ENCODE measurements around the gene DYNLRB1.
"Not testable (repeated sequence)": the region's sequence is repeated elsewhere in the genome, so short reads cannot be mapped to it uniquely, and the experiment has no call there.

Gene DYNLRB1

DNA sequence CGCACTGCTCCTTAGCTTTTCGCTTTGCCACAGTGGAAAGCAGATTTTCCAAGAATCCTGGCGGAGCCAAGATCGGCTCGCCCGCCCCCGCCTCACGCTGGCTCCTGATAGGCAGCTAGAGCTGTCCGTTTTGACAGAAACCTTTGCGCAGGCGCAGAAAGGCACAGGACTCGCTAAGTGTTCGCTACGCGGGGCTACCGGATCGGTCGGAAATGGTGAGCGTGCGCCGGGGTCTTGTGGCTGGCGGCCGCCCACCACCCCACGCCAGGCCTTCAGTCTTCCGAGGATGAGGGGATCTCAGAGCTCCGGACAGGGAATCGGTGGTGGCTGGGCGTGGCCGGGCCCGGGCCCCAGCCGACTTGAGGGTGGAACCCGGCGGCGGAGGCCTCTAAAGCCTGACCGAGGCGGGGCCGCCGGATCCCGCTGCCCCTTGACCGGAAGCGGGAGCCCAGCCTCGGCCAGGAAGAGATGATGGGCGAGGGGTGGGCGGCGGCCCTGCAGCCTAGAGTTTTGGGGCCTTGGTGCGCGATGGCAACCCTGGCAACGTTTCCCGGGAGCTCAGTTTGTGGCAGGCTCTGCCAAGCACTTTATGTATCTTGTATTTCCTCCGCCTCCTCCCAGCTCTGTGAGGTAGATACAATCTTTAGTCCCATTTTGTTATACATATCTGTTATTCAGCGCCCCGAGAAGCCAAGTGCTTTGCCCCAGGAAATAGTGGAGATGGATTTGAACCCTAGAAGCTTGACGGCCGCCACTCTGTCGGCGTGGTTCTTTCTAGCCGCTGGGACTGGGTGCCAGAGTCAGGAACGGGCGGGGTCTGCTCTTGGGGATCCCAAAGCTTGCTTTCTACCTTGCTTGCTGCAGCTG lies at the start of gene DYNLRB1:
TSS of gene DYNLRB1 (plus strand) at position 176 of the 867 bp plus-strand sequence. CDS start at position 213, 37 bp downstream.
- DNase-seq (ENCODE audit: low read depth) = peak; percentile 93

DNA sequence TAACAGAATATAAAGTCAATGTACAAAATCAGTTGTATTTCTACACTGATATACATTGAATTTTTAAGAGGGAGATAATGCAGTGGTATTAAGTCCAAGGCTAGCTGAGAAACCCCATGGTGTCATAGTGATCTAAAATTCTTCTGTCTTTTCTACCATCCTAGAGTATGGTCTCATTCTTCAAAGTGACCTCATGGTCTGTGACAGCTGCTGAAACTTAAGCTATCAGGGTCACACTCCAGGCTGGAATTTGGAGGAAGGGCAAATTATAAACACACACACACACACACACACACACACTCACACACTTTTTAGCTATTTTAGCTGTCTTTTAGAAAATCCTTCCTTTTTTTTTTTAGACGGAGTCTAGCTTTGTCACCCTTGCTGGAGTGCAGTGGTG lies 47.3 kb upstream of the DYNLRB1 start:
- DNase-seq (ENCODE audit: low read depth) = no peak

- peak; percentile 45 for DNase-seq (ENCODE audit: low read depth)
These were observed 43.8 kb upstream of the DYNLRB1 start for GRCh38 chr20:34472246-34472925.

DNA sequence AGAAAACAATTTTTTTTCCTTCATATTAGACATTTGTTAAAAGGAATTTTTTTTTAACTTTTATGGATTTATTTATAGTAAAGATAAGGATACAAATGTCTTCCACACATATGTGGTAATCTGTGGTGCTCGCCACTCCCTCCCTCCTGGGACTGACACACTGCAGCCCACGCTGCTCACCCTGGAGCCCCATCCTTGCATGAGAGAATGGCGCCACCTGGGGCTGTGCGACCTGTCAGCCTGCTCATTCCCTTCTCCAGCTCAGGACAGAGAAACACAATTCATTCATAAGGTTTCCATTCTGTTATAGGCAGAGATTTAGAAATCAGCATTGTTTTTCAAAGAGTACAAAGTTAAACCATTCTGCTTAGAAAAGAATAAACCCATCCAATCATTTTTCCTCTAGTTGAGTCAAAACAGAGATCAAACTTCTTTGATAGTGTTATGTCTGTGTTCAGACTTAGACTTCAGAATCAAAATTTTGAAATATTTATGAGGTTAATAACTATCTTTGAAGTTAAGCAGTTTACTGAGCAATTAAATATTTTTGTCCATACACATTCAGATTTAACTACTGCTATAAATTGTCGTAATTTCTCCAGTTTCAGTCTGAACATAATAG lies 42.8 kb upstream of the DYNLRB1 start:
- peak; percentile 62 for DNase-seq (ENCODE audit: low read depth)

DNA sequence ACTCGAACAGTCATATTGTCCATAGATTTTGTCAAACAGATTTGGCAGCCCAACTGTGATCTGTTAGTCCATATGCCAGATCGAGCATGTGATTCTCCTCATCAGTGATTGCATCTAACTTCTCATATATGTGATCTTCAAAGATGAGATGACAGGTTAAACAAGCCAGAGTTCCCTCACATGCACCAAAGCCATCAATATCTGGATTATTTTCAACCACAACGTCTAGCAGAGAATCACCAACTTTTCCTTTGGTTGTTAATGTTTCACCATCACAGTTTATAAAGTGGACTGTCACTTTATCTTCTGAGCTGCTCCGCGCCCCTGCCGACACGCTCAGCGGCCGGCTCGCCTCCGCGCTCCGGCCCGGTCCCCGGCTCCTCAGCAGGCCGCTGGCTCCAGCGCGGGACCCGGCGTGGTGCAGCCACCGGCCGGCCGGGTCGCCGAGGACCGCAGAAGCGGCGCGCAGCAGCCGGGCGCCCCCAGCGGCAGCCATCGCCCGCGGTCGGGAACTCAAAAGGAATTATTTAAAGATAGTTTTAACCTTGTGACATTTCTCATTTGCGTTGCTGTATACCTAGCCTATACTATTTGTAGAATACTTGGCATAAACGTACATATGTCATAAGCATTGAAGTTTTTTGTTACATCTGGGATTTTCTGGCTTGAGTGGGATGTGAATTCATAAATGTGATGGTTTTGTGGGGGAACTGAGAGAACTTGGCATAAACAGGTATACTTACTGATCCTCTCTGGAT lies 40.1 kb upstream of the DYNLRB1 start:
- DNase-seq (ENCODE audit: low read depth) = no peak

- no peak for DNase-seq (ENCODE audit: low read depth)
These were observed 36.6 kb upstream of the DYNLRB1 start for GRCh38 chr20:34479627-34480026.

GRCh38 chr20:34482154-34482553 lies 34.1 kb upstream of the DYNLRB1 start:
- not testable (repeated sequence) for DNase-seq (ENCODE audit: low read depth)

- DNase-seq (ENCODE audit: low read depth) = not testable (repeated sequence)
These were observed 32.5 kb upstream of the DYNLRB1 start for GRCh38 chr20:34483585-34484220.

DNA sequence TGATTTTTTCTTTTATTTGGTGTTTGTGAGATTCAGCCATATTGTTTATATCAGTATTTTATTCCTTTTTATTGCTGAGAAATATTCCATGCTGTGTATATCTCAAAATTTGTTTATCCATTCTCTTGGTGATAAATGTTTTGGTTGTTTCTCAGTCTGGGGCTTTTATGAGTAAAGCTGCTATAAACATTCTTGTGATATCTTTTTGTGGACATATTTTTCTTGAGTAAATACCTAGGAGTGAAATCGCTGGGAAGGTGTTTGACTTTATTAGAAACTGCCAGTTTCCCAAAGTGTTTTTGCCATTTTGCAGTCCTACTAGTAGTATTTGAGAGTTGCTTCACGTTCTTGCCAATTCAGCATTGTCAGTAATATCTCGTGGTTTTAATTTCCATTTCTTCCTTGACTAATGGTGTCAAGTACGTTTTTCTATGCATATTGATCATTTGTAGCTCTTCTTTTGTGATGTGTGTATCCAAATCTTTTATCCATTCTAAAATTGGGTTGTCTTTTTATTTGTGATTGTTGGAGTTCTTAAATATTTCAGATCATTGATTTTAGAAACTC lies 31.1 kb upstream of the DYNLRB1 start:
- DNase-seq (ENCODE audit: low read depth) = no peak

DNA sequence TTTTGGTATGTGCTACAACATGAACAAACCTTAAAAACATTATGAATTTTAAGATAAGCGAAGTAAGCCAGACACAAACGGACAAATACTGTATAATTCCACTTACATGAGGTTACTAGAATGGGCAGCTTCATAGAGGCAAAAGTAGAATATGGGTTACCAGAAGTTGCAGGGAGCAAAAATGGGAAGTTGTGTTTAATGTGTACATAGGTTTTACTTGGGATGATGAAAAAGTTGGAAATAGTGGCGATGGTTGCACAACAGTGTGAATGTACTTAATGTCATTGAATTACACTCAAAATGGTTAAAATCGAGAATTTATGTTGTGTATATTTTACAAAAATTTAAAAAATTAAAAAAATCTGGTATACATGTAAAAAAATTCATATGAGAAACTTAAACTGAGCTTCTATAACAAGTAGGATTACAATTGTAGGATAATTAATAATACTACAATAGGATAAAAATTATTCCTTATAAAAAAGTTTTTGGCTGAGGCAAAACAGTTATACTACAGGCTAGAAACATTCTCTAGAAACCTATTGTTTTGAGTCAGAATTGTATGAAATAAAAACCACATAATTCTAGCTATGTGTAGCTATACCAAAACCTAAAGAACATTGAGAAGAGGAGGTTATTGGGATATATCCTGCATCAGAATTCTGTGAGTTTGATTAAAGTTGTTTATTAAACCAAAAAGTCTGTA lies 24.8 kb upstream of the DYNLRB1 start:
- no peak for DNase-seq (ENCODE audit: low read depth)

GRCh38 chr20:34491932-34492509 lies 24.2 kb upstream of the DYNLRB1 start:
- no peak for DNase-seq (ENCODE audit: low read depth)

GRCh38 chr20:34493646-34494045 lies 22.6 kb upstream of the DYNLRB1 start:
- DNase-seq (ENCODE audit: low read depth) = peak; percentile 45

DNA sequence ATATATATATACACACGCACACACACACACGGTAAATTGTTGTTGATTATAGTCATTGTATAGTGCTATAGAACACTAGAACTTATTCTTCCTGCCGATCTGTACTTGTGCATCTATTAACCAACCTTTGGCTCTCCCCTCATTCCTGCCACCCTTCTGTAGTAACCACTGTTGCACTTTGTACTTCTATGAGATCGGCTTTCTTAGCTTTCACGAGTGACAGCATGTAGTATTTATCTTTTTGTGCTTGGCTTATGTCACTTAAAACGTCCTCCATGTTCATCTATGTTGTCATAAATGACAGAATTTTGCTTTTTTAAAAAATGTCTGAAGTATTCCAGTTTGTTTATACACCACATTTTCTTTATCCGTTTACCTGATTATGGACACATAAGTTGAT lies 20.9 kb upstream of the DYNLRB1 start:
- no peak for DNase-seq (ENCODE audit: low read depth)

DNA sequence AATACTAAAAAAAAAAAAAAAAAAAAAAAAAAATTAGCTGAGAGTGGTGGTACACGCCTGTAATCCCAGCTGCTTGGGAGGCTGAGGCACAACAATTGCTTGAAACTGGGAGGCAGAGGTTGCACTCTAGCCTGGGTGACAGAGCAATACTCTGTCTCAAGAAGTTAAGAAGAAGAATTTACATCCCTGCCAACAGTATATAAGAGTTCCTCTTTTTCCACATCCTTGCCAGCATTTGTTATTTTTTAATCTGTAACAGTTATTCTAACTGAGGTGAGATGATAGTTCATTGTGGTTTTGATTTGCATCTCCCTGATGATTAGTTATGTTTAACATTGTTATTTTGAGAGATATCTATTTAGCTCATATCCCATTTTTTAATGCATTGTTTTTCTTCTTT lies 20.3 kb upstream of the DYNLRB1 start:
- DNase-seq (ENCODE audit: low read depth) = no peak

- not testable (repeated sequence) for DNase-seq (ENCODE audit: low read depth)
These were observed 18.6 kb upstream of the DYNLRB1 start for GRCh38 chr20:34497596-34497995.

DNA sequence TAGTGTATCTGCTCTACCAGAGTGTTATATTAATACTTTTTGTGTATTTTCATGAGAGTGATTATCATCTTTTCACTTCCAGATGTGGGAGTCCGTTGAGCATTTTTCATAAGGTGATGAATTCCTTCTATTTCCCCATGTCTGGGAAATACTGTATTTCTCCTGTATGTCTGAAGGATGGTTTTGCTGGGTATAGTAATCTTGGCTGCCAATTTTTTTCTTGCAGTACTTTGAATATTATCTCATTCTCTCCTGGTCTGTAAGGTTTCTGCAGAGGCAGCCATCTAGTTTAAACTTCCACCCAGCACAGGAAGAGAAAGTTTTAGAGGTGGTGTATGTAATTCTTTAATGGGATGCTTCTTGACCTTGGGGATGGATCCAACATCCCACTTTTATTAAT lies 15.4 kb upstream of the DYNLRB1 start:
- DNase-seq (ENCODE audit: low read depth) = no peak

DNA sequence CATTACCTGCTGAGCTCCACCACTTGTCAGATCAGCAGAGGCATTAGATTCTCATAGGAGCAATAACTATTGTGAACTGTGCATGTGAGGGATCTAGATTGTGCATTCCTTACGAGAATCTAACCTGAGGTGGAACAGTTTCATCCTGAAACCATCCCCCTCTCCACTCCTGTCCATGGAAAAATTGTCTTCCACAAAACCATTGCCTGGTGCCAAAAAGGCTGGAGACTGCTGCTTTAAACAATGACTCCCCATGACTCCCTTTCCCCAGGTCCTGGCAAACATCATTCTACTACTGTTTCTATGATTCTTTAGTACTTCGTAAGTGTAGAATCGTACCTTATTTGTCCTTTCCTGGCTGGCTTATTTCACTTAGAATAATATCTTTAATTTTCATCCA lies 9.7 kb upstream of the DYNLRB1 start:
- no peak for DNase-seq (ENCODE audit: low read depth)

DNA sequence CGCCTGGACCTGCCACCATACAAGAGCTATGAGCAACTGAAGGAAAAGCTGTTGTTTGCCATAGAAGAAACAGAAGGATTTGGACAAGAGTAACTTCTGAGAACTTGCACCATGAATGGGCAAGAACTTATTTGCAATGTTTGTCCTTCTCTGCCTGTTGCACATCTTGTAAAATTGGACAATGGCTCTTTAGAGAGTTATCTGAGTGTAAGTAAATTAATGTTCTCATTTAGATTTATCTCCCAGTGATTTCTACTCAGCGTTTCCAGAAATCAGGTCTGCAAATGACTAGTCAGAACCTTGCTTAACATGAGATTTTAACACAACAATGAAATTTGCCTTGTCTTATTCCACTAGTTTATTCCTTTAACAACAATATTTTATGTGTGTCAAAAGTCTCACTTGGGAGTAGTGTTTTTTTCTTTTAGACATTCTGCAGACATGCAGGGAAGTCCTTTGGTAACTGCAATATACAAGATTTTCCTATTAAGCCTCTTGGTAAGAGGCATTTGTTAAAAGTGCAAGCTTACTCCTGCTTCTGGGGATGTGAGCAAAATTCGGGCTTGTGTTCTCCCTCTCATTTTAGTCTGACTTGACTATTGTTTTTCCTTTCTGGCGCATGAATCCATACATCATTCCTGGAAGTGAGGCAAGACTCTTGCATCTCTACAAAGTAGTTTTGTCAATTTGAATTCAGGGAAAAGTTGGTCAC lies 8.4 kb upstream of the DYNLRB1 start:
- DNase-seq (ENCODE audit: low read depth) = no peak

DNA sequence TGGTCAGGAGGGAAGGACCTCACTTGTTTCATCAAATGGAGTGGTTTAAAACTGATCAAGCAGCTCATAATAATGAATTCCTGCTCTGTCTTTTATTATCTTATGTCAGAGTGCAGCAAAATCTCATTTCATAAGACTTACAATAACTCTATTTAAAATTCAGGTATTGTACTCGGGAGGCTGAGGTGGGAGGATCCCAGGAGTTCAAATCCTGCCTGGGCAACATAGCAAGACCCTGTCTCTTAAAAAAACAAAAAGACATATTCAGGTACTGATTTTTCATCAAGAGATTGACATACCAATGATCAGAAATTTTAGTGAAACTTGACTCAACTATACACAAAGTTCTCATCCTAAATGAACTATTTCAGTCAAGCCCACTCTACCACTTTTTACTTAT lies 5.6 kb upstream of the DYNLRB1 start:
- DNase-seq (ENCODE audit: low read depth) = no peak

GRCh38 chr20:34511891-34512265 lies 4.3 kb upstream of the DYNLRB1 start:
- no peak for DNase-seq (ENCODE audit: low read depth)

Data from iris pigment epithelial cell (primary cell).